Glutamatergic neuron (in vitro differentiated cells): ENCODE results near the gene EVI5. TPM values are rescaled to one million over a fixed set of nuclear protein-coding genes. Genes with fewer than 3 reads are reported as not detected.

Source experiments
- DNase-seq: peaks from one replicate; pipeline ENCODE4 v3.0.0; 2022
- H3K27ac Mint-ChIP-seq: one replicate; pipeline ENCODE4 v1.8.0; 2020; ENCODE audit warnings: mild to moderate bottlenecking, mixed read lengths, inconsistent platforms; ENCODE audit not compliant: unreplicated experiment
- H3K27me3 Mint-ChIP-seq: one replicate; pipeline ENCODE4 v1.8.0; 2020; ENCODE audit warnings: mild to moderate bottlenecking, moderate library complexity, mixed read lengths, inconsistent platforms; ENCODE audit not compliant: unreplicated experiment
- H3K36me3 Mint-ChIP-seq: one replicate; pipeline ENCODE4 v1.8.0; 2020; ENCODE audit warnings: mild to moderate bottlenecking, mixed read lengths, inconsistent platforms; ENCODE audit not compliant: unreplicated experiment
- H3K4me1 Mint-ChIP-seq: one replicate; pipeline ENCODE4 v1.8.0; 2020; ENCODE audit warnings: mild to moderate bottlenecking, low read depth, mixed read lengths, inconsistent platforms; ENCODE audit not compliant: unreplicated experiment
- H3K4me3 Mint-ChIP-seq: one replicate; pipeline ENCODE4 v1.8.0; 2020; ENCODE audit warnings: mild to moderate bottlenecking, mixed read lengths, inconsistent platforms; ENCODE audit not compliant: unreplicated experiment
- H3K9me3 Mint-ChIP-seq: one replicate; pipeline ENCODE4 v1.8.0; 2020; ENCODE audit warnings: mild to moderate bottlenecking, moderate library complexity, mixed read lengths, inconsistent platforms; ENCODE audit not compliant: unreplicated experiment
- CTCF ChIP-seq: fragments of 200-600 bp; sonication (generic); IDR thresholded peaks from one replicate; pipeline ENCODE4 v1.5.0; 2021; ENCODE audit not compliant: partially characterized antibody, unreplicated experiment
- total RNA-seq: library from RNA; stranded (reverse); fragmentation: NEBNext Ultra II Directional; extraction: Animal tissue kit (Norgen Biotek cat#: 25700); gene quantifications from one replicate; pipeline ENCODE4 v1.2.1, GENCODE V29; 2021; ENCODE audit not compliant: unreplicated experiment

EVI5 gene
- total RNA-seq, 1 donor from 2014 or later, result 19.5 TPM

GRCh38 chr1:92487078-92487605 lies 297.8 kb downstream of the EVI5 start:
- DNase-seq, result no peak
- Mint-ChIP-seq H3K4me1 (peaks cover 9% of the 10 kb centered on the region), H3K36me3 (no peaks in the 10 kb centered on the region), H3K4me3 (peak overlapping the region; percentile 71), H3K9me3 (peaks cover 7% of the 10 kb centered on the region), H3K27me3 (peaks cover 21% of the 10 kb centered on the region), H3K27ac (no peak overlapping the region)
- no peak for TF ChIP-seq CTCF

- DNase-seq, result peak; percentile 63
- no peak for TF ChIP-seq CTCF
- peaks cover 9% of the 10 kb centered on the region for H3K4me1 Mint-ChIP-seq
- H3K27me3 Mint-ChIP-seq, result peaks cover 25% of the 10 kb centered on the region
- H3K4me3 Mint-ChIP-seq, result peak within 1 kb of the TSS; percentile 84
- peaks cover 7% of the 10 kb centered on the region for H3K9me3 Mint-ChIP-seq
- no peaks in the 10 kb centered on the region for H3K36me3 Mint-ChIP-seq
- no peak within 1 kb of the TSS for H3K27ac Mint-ChIP-seq
These were observed 298.4 kb downstream of the EVI5 start, which contains the start of gene GFI1 for GRCh38 chr1:92486251-92487077. Gene GFI1 (minus strand): TSS chr1:92486925. CDS start chr1:92483487, 3,438 bp downstream.

GRCh38 chr1:92485381-92486250 lies 299.3 kb downstream of the EVI5 start:
- DNase-seq, result peak; percentile 52
- H3K36me3 Mint-ChIP-seq, result no peaks in the 10 kb centered on the region
- peak overlapping the region; percentile 85 for H3K4me3 Mint-ChIP-seq
- H3K27ac Mint-ChIP-seq, result no peak overlapping the region
- peaks cover 7% of the 10 kb centered on the region for H3K9me3 Mint-ChIP-seq
- peaks cover 27% of the 10 kb centered on the region for H3K27me3 Mint-ChIP-seq
- peak; percentile 18 for TF ChIP-seq CTCF
- peaks cover 9% of the 10 kb centered on the region for H3K4me1 Mint-ChIP-seq

- peak; percentile 53 for DNase-seq
- peaks cover 30% of the 10 kb centered on the region for H3K27me3 Mint-ChIP-seq
- no peak overlapping the region for H3K27ac Mint-ChIP-seq
- no peak for TF ChIP-seq CTCF
- H3K9me3 Mint-ChIP-seq, result peaks cover 9% of the 10 kb centered on the region
- H3K36me3 Mint-ChIP-seq, result peaks cover 3% of the 10 kb centered on the region
- peaks cover 12% of the 10 kb centered on the region for H3K4me1 Mint-ChIP-seq
- H3K4me3 Mint-ChIP-seq, result peak overlapping the region; percentile 86
These were observed 300.2 kb downstream of the EVI5 start for GRCh38 chr1:92484472-92485380.
